Glomerular endothelial cell (primary cell): Measurements from ENCODE around the gene ARIH2. TPM values are rescaled to one million over a fixed set of nuclear protein-coding genes. Genes with fewer than 3 reads are reported as not detected.
"Not testable (repeated sequence)": the region's sequence is repeated elsewhere in the genome, so short reads cannot be mapped to it uniquely, and the experiment has no call there.

ENCODE experiments used
- DNase-seq: peaks from one replicate; pipeline ENCODE4 v3.0.0-alpha.2; 2011; ENCODE audit warnings: low read depth, low spot score; ENCODE audit errors: extremely low read depth
- total RNA-seq: library from RNA; depleted of rRNA; stranded (reverse); fragments of >200 nt; gene quantifications from 2 replicates; pipeline ENCODE4 v1.2.3, GENCODE V29; 2015

Gene ARIH2
- total RNA-seq, 1 donor from 2014 or later, result 64.3 TPM

DNA sequence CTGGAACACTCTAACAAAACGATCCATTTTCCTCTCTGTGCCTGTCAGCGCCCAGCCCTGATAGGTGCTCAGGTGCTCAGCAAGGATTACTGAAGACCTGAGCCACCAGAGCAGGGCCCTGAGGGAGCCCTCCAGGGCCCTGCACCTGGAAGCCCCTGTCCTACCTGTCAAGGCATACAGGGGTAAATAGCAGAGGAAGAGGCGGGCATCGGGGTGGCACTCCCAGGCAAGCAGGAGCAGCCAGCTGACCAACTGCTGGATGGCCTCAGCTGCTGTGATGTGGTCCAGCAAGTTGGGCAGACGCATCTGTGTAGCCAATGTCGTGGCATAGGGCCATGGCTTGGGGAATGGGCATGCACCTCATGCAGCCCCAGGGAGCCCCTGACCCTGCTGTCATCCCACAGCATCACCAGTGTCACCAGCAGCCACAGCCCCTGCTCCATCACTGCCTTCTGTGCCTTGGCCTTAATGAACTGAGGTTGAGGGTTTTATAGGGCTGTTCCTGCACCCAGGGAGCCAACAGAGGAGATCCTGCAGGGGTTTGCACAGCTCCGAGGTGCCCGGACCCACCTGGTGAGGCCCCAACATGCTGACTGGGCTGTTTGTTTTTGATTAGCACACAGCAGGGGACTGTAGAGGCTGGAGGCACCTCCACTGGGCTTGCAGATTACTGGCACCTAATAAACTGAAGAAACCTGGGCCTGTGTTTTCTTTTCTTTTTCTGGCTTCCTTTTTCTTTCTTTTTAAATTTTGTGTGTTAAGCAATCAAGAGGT, 80.6 kb downstream of the ARIH2 start:
- DNase-seq, result no peak

DNA sequence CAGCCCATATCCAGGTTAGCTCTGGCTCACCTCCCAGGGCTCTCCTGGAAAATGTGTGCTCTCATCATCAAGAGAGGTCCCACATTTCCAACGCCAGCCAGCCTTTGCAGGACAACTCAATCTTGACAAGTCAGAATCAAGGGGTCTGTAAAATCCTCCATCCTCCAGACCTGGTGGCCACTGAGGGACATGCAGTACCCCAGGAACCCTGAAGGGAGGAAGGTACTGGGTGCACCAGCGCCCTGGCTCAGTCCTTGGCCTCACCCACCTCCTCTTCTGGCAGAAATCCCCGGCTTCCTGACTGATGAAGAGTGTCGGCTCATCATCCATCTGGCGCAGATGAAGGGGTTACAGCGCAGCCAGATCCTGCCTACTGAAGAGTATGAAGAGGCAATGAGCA, 82.5 kb downstream of the ARIH2 start:
- no peak for DNase-seq

DNA sequence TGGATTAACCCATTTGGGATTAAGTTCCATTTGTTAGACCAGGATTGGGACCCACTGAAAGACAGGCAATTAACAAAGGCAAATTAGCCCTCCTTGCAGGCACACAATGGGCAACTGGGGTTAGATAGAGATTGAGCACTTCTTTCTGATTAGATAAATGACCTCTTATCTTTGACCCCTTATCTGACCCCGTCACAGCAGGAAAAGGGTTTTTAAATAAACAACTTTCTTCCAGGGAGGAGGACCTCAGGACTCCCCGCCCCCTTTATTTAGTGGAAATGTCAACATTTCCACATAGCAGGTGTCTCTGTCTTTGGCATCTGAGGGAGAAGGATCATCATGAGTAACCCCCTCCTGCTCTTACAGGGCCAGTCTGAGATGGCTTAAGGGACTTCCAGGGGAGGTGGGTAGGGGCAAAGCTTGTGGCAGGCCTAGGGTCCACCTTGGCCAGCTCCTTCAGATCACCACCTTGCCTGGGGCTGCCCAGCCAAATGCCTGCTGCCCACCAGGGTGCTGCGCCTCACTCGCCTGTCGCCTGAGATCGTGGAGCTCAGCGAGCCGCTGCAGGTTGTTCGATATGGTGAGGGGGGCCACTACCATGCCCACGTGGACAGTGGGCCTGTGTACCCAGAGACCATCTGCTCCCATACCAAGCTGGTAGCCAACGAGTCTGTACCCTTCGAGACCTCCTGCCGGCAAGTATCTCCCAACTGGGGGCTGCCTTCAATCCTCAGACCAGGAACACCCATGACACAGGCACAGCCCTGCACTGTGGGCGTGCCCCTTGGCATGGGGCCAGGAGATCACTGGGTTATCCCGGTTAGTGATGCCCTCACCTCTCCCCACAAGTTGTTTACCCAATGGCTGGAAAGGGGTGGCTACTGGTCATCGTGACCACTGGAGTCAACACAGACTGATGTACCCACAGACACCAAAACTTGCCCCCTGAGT, 86.0 kb downstream of the ARIH2 start:
- DNase-seq, result no peak

DNA sequence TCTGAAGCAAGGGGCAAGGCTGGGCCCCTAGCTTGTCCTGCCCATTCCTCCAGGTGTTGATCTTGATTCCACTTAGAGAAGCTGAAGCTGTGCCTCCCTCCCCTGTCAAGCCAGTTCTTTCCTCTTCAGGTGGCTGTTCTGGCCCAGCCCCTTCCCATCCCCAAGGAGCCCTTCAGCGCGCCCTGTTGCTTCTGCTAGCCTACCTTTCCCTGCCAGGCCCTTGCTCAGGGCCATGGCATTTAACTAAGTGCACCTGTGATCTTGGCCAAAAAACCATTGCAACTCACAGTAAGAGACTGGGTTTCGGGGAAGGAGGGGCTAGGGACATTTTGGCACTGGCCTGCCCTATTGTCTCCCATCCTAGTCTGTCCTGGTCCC, 86.7 kb downstream of the ARIH2 start:
- DNase-seq, result no peak

DNA sequence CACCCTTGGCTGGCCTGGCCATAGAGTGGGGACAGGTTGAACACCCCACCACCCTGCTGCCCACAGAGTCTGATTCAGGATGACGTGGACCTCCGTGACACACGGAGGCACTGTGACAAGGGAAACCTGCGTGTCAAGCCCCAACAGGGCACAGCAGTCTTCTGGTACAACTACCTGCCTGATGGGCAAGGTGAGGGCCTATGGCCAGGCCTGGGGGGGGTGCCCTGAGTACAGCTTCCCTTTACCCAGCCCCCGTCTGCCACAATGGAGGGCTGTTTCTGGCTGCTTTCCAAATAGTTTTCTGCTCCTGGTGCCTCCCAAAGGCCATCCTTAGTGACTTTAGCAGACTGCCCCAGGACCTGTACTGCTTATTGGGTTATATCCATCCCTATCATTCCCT, 87.4 kb downstream of the ARIH2 start:
- DNase-seq, result no peak

DNA sequence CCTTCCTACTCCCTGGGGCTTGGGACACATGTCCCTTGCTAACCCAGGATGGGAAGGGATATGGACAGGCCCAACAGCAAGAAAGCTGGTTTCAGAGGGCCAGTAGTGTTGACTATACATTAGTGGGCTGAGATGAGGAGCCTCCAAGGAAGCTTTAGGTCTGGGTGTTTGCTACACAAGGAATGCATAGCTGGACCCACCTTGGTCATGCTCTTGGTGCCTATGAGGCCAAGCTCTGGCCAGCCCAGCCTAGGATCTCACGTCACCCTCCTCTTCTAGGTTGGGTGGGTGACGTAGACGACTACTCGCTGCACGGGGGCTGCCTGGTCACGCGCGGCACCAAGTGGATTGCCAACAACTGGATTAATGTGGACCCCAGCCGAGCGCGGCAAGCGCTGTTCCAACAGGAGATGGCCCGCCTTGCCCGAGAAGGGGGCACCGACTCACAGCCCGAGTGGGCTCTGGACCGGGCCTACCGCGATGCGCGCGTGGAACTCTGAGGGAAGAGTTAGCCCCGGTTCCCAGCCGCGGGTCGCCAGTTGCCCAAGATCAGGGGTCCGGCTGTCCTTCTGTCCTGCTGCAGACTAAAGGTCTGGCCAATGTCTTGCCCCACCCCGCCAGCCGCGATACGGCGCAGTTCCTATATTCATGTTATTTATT, 87.9 kb downstream of the ARIH2 start:
- DNase-seq, result no peak

DNA sequence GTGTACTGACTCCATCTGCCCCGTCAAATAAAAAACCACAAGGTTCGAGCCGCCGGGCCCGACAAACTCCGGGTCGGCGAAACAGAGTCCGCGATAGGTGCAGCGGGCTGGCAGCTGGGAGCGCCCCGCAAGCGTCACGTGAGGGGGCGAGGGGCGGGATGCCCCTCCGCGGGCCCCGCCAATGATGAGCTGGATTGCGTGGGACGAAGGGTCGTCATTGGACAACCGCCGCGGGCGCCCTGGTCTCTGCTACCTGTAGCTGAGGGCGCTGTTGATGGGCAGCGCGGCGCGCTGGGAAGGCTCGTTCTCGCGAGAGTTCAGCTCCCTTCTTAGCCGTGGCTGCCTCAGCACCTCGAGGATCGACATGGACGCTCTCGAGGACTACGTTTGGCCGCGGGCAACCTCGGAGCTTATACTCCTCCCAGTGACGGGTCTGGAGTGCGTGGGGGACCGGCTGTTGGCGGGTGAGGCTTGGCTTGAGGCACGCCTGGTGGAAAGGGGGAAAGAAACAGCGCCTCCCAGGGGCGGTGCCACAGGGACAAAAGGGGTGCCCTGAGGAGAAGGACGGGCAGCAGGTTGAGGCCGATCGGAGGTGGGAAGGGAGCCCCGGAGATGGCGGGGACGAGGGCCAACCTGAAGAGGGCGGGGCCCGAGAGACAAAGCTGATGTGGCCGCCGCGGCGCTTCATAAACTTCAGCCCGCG, 88.6 kb downstream of the ARIH2 start, which contains the start of gene WDR6:
TSS of gene WDR6 (plus strand) at position 324 of the 703 bp plus-strand sequence. CDS start at position 365, 41 bp downstream.
- peak; percentile 85 for DNase-seq

DNA sequence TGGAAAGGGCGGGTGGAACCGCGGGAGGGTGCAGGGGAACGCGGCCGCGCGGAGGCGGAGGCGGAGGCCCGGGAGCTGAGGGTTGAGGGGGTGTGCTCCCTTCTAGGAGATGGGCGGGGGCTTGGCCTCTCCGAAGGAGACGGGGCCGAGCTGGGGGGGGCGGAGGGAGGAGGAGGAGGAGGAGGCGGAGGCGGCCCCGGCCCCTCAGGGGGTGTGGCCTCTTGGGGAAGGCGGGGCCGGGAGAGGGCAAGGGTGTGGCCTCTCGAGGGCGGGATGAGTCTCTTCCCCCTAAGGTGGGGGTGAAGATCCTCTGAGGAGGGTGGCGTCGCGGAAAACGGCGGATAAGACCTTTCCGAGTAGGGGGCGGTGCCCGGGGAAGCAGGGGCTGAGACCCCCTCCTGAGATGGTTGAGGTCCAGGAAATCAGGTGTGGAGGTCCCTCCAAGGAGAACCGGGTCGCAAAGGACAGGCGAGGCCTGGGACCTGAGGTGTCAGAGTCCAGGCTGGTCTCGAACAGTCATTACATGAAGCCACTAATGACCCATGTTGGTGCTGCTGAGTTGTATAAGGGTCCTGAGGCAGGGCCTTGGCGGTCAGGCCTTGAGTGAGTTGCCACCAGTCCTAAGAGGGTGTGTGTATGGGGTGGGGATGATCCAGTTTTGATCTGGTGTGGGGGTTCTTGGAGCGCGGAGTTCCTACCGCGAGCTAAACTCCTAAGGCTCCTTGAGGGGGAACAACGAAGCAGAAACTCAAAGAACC, 89.3 kb downstream of the ARIH2 start:
- DNase-seq, result no peak

DNA sequence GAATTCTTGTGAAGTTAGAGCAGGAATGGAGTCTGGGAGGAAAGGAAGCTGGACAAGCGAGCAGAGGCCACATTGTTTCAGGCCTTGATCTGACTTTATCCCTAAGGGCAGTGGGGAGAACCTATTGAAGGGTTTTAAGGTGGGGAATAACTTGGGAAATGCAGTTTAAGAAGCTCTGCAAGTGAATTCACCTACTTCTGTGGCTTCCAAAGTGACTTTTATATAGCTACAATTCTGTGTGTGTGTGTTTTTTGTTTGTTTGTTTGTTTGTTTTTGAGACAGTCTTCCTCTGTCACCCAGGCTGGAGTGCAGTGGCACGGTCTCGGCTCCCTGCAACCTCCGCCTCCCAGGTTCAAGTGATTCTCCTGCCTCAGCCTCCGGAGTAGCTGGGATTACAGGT, 90.0 kb downstream of the ARIH2 start:
- DNase-seq, result not testable (repeated sequence)

DNA sequence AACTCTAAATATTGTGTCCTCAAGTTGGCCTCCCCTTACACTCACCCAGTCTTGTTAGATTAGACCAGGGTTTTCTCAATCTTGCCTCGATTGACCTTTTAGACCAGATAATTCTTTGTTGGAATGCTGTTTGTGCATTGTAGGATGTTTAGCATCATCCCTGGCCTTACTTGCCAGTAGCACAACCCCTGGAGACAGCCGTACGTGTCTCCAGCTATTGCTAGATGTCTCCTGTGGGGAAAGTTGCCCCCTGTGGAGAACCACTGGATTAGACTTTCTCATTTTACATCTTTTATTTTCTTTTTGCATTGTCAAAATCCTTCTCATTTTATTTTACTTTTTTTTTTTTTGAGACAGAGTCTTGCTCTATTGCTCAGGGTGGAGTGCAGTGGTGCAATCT, 90.8 kb downstream of the ARIH2 start:
- DNase-seq, result no peak

DNA sequence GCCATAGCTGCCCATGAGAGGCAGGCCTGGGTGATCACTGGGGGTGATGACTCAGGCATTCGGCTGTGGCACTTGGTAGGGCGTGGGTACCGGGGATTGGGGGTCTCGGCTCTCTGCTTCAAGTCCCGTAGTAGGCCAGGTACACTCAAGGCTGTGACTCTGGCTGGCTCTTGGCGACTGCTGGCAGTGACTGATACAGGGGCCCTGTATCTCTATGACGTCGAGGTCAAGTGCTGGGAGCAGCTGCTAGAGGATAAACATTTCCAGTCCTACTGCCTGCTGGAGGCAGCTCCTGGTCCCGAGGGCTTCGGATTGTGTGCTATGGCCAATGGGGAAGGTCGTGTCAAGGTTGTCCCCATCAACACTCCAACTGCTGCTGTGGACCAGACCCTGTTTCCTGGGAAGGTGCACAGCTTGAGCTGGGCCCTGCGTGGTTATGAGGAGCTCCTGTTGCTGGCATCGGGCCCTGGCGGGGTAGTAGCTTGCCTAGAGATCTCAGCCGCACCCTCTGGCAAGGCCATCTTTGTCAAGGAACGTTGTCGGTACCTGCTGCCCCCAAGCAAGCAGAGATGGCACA, 93.9 kb downstream of the ARIH2 start:
- no peak for DNase-seq

DNA sequence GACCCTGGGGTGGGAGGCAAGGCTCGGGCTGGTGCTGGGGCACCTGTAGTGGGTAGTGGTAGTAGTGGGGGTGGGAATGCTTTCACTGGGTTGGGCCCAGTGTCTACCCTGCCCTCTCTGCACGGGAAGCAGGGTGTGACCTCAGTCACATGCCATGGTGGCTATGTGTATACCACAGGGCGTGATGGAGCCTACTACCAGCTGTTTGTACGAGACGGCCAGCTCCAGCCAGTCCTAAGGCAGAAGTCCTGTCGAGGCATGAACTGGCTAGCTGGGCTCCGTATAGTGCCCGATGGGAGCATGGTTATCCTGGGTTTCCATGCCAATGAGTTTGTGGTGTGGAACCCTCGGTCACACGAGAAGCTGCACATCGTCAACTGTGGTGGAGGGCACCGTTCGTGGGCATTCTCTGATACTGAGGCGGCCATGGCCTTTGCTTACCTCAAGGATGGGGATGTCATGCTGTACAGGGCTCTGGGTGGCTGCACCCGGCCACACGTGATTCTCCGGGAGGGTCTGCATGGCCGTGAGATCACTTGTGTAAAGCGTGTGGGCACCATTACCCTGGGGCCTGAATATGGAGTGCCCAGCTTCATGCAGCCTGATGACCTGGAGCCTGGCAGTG, 94.6 kb downstream of the ARIH2 start:
- DNase-seq, result no peak

DNA sequence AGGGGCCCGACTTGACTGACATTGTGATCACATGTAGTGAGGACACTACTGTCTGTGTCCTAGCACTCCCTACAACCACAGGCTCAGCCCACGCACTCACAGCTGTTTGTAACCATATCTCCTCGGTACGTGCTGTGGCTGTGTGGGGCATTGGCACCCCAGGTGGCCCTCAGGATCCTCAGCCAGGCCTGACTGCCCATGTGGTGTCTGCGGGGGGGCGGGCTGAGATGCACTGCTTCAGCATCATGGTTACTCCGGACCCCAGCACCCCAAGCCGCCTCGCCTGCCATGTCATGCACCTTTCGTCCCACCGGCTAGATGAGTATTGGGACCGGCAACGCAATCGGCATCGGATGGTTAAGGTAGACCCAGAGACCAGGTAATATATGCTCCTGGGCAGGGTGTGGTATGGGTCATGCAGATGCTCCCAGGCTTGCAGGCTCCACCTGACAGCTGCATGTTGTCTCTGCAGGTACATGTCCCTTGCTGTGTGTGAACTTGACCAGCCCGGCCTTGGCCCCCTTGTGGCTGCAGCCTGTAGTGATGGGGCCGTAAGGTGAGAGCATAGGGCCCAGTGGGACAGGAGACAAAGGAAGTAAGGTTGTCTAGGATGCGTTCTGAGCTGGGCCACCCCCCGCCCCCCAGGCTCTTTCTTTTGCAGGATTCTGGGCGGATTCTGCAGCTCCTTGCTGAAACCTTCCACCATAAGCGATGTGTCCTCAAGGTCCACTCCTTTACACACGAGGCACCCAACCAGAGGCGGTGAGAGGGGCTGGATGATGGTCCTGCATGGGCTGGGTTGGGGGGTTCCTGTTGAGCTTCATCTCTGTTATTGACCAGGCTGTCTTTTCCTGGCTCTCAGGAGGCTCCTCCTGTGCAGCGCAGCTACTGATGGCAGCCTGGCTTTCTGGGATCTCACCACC, 95.4 kb downstream of the ARIH2 start:
- no peak for DNase-seq

DNA sequence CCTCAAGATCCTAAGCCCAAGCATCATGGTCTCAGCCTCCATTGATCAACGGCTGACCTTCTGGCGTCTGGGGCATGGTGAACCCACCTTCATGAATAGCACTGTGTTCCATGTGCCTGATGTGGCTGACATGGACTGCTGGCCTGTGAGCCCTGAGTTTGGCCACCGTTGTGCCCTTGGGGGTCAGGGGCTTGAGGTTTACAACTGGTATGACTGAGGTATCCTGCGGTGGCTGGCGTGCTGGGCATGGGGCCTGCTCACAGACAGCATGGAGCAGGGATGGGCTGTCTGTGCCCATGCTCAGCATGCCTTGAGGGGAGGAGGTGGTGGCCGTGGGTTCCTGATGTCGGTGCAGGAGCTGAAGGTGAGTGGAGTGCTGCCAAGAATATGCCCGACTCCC, 96.4 kb downstream of the ARIH2 start:
- no peak for DNase-seq

DNA sequence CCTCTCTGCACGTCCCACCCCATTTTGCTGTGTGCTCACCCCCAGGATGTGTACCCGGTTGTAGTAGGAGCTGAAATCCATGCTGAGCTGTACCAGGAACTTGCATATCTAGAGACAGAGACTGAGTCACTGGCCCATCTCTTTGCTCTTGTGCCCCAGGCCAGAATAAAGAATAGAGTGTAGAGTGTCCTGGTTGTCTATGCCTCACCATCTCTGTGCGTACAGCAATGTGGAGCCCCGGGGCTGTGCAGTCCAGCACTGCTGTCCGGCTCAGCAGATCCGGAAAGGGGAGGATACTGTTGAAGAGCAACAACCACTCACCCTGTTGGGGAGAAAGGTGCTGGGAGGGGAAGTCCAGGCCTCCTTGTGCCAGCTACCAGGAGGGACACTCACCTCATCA, 97.1 kb downstream of the ARIH2 start:
- DNase-seq, result no peak

DNA sequence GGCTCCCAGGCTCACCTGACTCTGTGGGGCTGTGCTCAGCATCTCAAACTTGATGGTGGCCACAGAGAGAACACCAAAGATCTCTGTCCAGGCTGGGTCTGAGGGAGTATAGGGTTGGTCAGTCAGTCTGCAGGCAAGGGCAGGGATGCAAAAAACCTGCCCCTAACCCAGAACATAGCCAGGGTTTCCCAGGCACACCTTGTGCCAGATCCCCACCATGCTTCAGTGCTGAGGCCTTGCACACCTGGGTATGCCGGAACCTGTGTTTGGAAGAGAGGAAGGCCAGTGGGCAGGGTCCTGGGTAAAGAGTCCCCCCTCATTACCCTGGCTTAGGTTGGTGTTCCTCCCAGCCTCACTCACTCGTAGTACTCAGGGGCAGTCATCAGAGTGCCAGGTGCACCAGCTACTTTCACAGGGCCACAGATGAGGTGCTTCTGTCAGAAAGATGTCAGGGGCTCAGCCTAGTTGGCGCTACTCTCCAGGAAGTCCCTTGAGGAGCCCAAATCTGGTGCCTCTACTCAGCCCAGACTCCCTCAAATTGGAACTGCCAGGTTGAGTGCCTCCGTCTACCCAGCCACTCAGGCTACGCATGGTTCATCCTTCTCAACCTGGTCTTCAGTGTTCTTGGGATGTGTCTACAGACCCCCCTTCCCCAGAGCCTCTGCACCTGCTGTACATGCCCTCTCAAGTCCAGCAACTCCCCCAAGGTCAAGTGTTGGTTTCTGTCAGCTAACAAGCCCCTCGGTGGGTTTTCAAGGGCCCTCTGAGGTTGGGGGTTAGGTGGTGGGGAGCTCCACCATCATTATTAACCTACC, 98.0 kb downstream of the ARIH2 start:
- no peak for DNase-seq
